HEK293 (cell line): Measurements from ENCODE around the gene EPHA4.
"Not testable (repeated sequence)": the region's sequence is repeated elsewhere in the genome, so short reads cannot be mapped to it uniquely, and the experiment has no call there.

Source experiments
- KLF10 ChIP-seq: fragments of 450-650 bp; IDR thresholded peaks from 2 replicates; pipeline ENCODE4 v1.5.1; 2018; ENCODE audit warnings: missing biosample characterization, mild to moderate bottlenecking, missing genetic modification characterization
- ZNF132 ChIP-seq: fragments of 450-650 bp; formaldehyde crosslinking; IDR thresholded peaks from 2 replicates; pipeline ENCODE4 v1.5.1; 2017; ENCODE audit warnings: missing biosample characterization, missing genetic modification characterization, borderline replicate concordance
- ZNF24 ChIP-seq: fragments of 450-650 bp; formaldehyde crosslinking; IDR thresholded peaks from 2 replicates; pipeline ENCODE4 v1.5.1; 2016; ENCODE audit warnings: missing biosample characterization, missing genetic modification characterization
- ZNF416 ChIP-seq: fragments of 450-650 bp; formaldehyde crosslinking; IDR thresholded peaks from 2 replicates; pipeline ENCODE4 v1.5.1; 2016; ENCODE audit warnings: missing biosample characterization, missing genetic modification characterization
- ZNF510 ChIP-seq: fragments of 450-650 bp; formaldehyde crosslinking; IDR thresholded peaks from 2 replicates; pipeline ENCODE4 v1.5.1; 2018; ENCODE audit warnings: mild to moderate bottlenecking, missing genetic modification characterization, missing biosample characterization; ENCODE audit not compliant: insufficient replicate concordance
- ZNF530 ChIP-seq: fragments of 450-650 bp; formaldehyde crosslinking; IDR thresholded peaks from 2 replicates; pipeline ENCODE4 v1.5.1; 2016; ENCODE audit warnings: low read depth, missing biosample characterization, missing genetic modification characterization
- TF ChIP-seq, protein P1 (sequence below): fragments of 450-650 bp; formaldehyde crosslinking; IDR thresholded peaks from 2 replicates; pipeline ENCODE4 v1.5.1; 2016; ENCODE audit warnings: missing biosample characterization, missing genetic modification characterization

DNA sequence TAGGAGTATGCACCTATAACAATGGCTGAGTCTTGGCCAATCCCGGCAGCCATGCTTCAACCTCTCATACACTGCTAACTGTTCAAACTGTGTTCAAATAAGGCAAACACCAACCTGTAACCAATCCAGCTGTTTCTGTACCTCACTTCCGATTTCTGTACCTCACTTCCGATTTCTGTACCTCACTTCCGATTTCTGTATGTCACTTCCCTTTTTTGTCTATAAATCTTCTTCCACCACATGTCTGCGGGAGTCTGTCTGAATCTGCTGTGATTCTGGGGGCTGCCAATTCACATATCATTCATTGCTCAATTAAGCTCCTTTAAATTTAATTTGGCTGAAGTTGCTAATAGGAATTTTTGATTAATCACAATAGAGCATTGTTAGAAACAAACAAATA is 60.8 kb downstream of the EPHA4 start:
- TF ChIP-seq ZNF510; ZNF132 (tag by site-specific recombination); ZNF416 (tag by site-specific recombination); ZNF24 (tag by site-specific recombination); KLF10 (tag by site-specific recombination); ZNF530: not testable (repeated sequence)
- TF ChIP-seq, protein P1, sequence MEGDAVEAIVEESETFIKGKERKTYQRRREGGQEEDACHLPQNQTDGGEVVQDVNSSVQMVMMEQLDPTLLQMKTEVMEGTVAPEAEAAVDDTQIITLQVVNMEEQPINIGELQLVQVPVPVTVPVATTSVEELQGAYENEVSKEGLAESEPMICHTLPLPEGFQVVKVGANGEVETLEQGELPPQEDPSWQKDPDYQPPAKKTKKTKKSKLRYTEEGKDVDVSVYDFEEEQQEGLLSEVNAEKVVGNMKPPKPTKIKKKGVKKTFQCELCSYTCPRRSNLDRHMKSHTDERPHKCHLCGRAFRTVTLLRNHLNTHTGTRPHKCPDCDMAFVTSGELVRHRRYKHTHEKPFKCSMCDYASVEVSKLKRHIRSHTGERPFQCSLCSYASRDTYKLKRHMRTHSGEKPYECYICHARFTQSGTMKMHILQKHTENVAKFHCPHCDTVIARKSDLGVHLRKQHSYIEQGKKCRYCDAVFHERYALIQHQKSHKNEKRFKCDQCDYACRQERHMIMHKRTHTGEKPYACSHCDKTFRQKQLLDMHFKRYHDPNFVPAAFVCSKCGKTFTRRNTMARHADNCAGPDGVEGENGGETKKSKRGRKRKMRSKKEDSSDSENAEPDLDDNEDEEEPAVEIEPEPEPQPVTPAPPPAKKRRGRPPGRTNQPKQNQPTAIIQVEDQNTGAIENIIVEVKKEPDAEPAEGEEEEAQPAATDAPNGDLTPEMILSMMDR (tag by site-specific recombination): not testable (repeated sequence)
